ENCODE results near the gene DNMBP. TPM values are rescaled to one million over a fixed set of nuclear protein-coding genes. Genes with fewer than 3 reads are reported as not detected.

The DNMBP gene
- total RNA-seq, 2 experiments from 2014 or later: 2.2 to 2.4 TPM

GRCh38 chr10:99855479-99856071 lies 154.2 kb downstream of the DNMBP start:
- H3K4me3 Mint-ChIP-seq: no peak overlapping the region
- no peaks in the 10 kb centered on the region for H3K9me3 Mint-ChIP-seq
- no peak overlapping the region for H3K27ac Mint-ChIP-seq
- intact Hi-C loops (cut with micrococcal nuclease): no loop called here
- peaks cover 2% of the 10 kb centered on the region for H3K36me3 Mint-ChIP-seq (ENCODE audit: low read depth)
- no peaks in the 10 kb centered on the region for H3K27me3 Mint-ChIP-seq (ENCODE audit: low read depth)
- CTCF ChIA-PET: interaction anchor here (1.1 to 2.3 kb wide), 4 partner anchors 10 to 190 kb away, joined by 3 to 12 read pairs (median 6); partner anchors contain the start of gene DNMBP
- H3K4me1 Mint-ChIP-seq (ENCODE audit: low read depth): no peaks in the 10 kb centered on the region
- no peak for DNase-seq

- CTCF ChIA-PET: interaction anchor here (1.1 to 2.7 kb wide), 5 partner anchors 9 to 191 kb away, joined by 3 to 20 read pairs (median 8); partner anchors contain the start of gene DNMBP
Measured at GRCh38 chr10:99854860-99855259, 154.9 kb downstream of the DNMBP start.

GRCh38 chr10:99853655-99854054 lies 156.1 kb downstream of the DNMBP start:
- H3K9me3 Mint-ChIP-seq: no peaks in the 10 kb centered on the region
- no peaks in the 10 kb centered on the region for H3K4me1 Mint-ChIP-seq (ENCODE audit: low read depth)
- no peaks in the 10 kb centered on the region for H3K27me3 Mint-ChIP-seq (ENCODE audit: low read depth)
- no peak overlapping the region for H3K27ac Mint-ChIP-seq
- DNase-seq: no peak
- no peak overlapping the region for H3K4me3 Mint-ChIP-seq
- H3K36me3 Mint-ChIP-seq (ENCODE audit: low read depth): peaks cover 2% of the 10 kb centered on the region
- CTCF ChIA-PET: interaction anchor here (0.7 to 2.7 kb wide), 5 partner anchors 8 to 192 kb away, joined by 3 to 20 read pairs (median 3); partner anchors contain the start of gene DNMBP
- intact Hi-C loops (cut with micrococcal nuclease): no loop called here

More at GRCh38 chr10:99854860-99855259, 154.9 kb downstream of the DNMBP start:
- intact Hi-C loops (cut with micrococcal nuclease): no loop called here
- H3K27ac Mint-ChIP-seq: no peak overlapping the region
- no peak overlapping the region for H3K4me3 Mint-ChIP-seq
- no peaks in the 10 kb centered on the region for H3K27me3 Mint-ChIP-seq (ENCODE audit: low read depth)
- DNase-seq: no peak
- H3K9me3 Mint-ChIP-seq: no peaks in the 10 kb centered on the region
- H3K4me1 Mint-ChIP-seq (ENCODE audit: low read depth): no peaks in the 10 kb centered on the region
- H3K36me3 Mint-ChIP-seq (ENCODE audit: low read depth): peaks cover 2% of the 10 kb centered on the region

- Mint-ChIP-seq H3K9me3 (no peaks in the 10 kb centered on the region), H3K4me3 (no peak overlapping the region), H3K4me1 (ENCODE audit: low read depth) (no peaks in the 10 kb centered on the region), H3K27me3 (ENCODE audit: low read depth) (no peaks in the 10 kb centered on the region), H3K36me3 (ENCODE audit: low read depth) (peaks cover 2% of the 10 kb centered on the region), H3K27ac (no peak overlapping the region)
- intact Hi-C loops (cut with micrococcal nuclease): no loop called here
- CTCF ChIA-PET: interaction anchor here (1.2 to 2.7 kb wide), 2 partner anchors 157 to 193 kb away, joined by 3 to 20 read pairs; partner anchors contain the start of gene DNMBP
- DNase-seq: no peak
Measured at GRCh38 chr10:99852481-99853213, 157.1 kb downstream of the DNMBP start.

- Mint-ChIP-seq H3K36me3 (ENCODE audit: low read depth) (peaks cover 2% of the 10 kb centered on the region), H3K4me3 (no peak overlapping the region), H3K27ac (no peak overlapping the region), H3K27me3 (ENCODE audit: low read depth) (no peaks in the 10 kb centered on the region), H3K9me3 (no peaks in the 10 kb centered on the region), H3K4me1 (ENCODE audit: low read depth) (no peaks in the 10 kb centered on the region)
- CTCF ChIA-PET: no interaction called here
- no peak for DNase-seq
- intact Hi-C loops (cut with micrococcal nuclease): no loop called here
Measured at GRCh38 chr10:99851825-99852224, 157.9 kb downstream of the DNMBP start.

GRCh38 chr10:99850767-99851340 lies 158.9 kb downstream of the DNMBP start:
- CTCF ChIA-PET: interaction anchor here (0.7 kb wide), 1 partner anchor 9 kb away, joined by 5 read pairs; no protein-coding TSS in a partner anchor
- Mint-ChIP-seq H3K36me3 (ENCODE audit: low read depth) (peaks cover 2% of the 10 kb centered on the region), H3K27ac (no peak overlapping the region), H3K4me1 (ENCODE audit: low read depth) (peaks cover 2% of the 10 kb centered on the region), H3K27me3 (ENCODE audit: low read depth) (no peaks in the 10 kb centered on the region), H3K9me3 (no peaks in the 10 kb centered on the region), H3K4me3 (no peak overlapping the region)
- intact Hi-C loops (cut with micrococcal nuclease): no loop called here
- no peak for DNase-seq

GRCh38 chr10:99850021-99850766 lies 159.6 kb downstream of the DNMBP start:
- no peak overlapping the region for H3K4me3 Mint-ChIP-seq
- no peak overlapping the region for H3K27ac Mint-ChIP-seq
- CTCF ChIA-PET: interaction anchor here (0.7 to 7.6 kb wide), 2 partner anchors 10 to 199 kb away, joined by 5 to 172 read pairs; no protein-coding TSS in a partner anchor
- intact Hi-C loops (cut with micrococcal nuclease): no loop called here
- H3K36me3 Mint-ChIP-seq (ENCODE audit: low read depth): peaks cover 2% of the 10 kb centered on the region
- no peaks in the 10 kb centered on the region for H3K9me3 Mint-ChIP-seq
- no peaks in the 10 kb centered on the region for H3K27me3 Mint-ChIP-seq (ENCODE audit: low read depth)
- H3K4me1 Mint-ChIP-seq (ENCODE audit: low read depth): peaks cover 4% of the 10 kb centered on the region
- no peak for DNase-seq

- intact Hi-C loops (cut with micrococcal nuclease): loop anchor here (5.0 kb wide), 3 partner anchors 118 to 658 kb away; no protein-coding TSS in a partner anchor
- Mint-ChIP-seq H3K27me3 (ENCODE audit: low read depth) (no peaks in the 10 kb centered on the region), H3K4me1 (ENCODE audit: low read depth) (peaks cover 4% of the 10 kb centered on the region)
Measured at GRCh38 chr10:99849536-99849935, 160.2 kb downstream of the DNMBP start.

GRCh38 chr10:99849057-99849456 lies 160.7 kb downstream of the DNMBP start:
- H3K4me3 Mint-ChIP-seq: no peak overlapping the region
- H3K9me3 Mint-ChIP-seq: no peaks in the 10 kb centered on the region
- H3K36me3 Mint-ChIP-seq (ENCODE audit: low read depth): peaks cover 2% of the 10 kb centered on the region
- intact Hi-C loops (cut with micrococcal nuclease): loop anchor here (5.0 kb wide), 3 partner anchors 118 to 658 kb away; no protein-coding TSS in a partner anchor
- H3K27me3 Mint-ChIP-seq (ENCODE audit: low read depth): no peaks in the 10 kb centered on the region
- H3K4me1 Mint-ChIP-seq (ENCODE audit: low read depth): peaks cover 4% of the 10 kb centered on the region
- no peak overlapping the region for H3K27ac Mint-ChIP-seq
- CTCF ChIA-PET: interaction anchor here (1.0 to 7.6 kb wide), 3 partner anchors 79 to 200 kb away, joined by 3 to 172 read pairs (median 6); partner anchors contain the start of gene DNMBP
- no peak for DNase-seq

More at GRCh38 chr10:99849536-99849935, 160.2 kb downstream of the DNMBP start:
- CTCF ChIA-PET: interaction anchor here (1.8 to 7.6 kb wide), 2 partner anchors 160 to 200 kb away, joined by 6 to 172 read pairs; partner anchors contain the start of gene DNMBP
- H3K36me3 Mint-ChIP-seq (ENCODE audit: low read depth): peaks cover 2% of the 10 kb centered on the region
- no peak overlapping the region for H3K4me3 Mint-ChIP-seq
- H3K9me3 Mint-ChIP-seq: no peaks in the 10 kb centered on the region
- no peak for DNase-seq
- no peak overlapping the region for H3K27ac Mint-ChIP-seq

- CTCF ChIA-PET: interaction anchor here (0.6 to 7.6 kb wide), 51 partner anchors 8 to 458 kb away, joined by 3 to 172 read pairs (median 4); partner anchors contain the start of genes COX15, CUTC and DNMBP
- Mint-ChIP-seq H3K9me3 (no peaks in the 10 kb centered on the region), H3K27ac (no peak overlapping the region), H3K36me3 (ENCODE audit: low read depth) (no peaks in the 10 kb centered on the region), H3K4me1 (ENCODE audit: low read depth) (peaks cover 4% of the 10 kb centered on the region), H3K4me3 (no peak overlapping the region), H3K27me3 (ENCODE audit: low read depth) (no peaks in the 10 kb centered on the region)
- peak; percentile 82 for DNase-seq
- intact Hi-C loops (cut with micrococcal nuclease): loop anchor here (1.0 to 5.0 kb wide), 6 partner anchors 121 to 661 kb away; partner anchors contain the start of gene DNMBP
Measured at GRCh38 chr10:99845837-99846382, 163.8 kb downstream of the DNMBP start.

GRCh38 chr10:99844433-99844955 lies 165.3 kb downstream of the DNMBP start:
- intact Hi-C loops (cut with micrococcal nuclease): no loop called here
- H3K36me3 Mint-ChIP-seq (ENCODE audit: low read depth): no peaks in the 10 kb centered on the region

More at GRCh38 chr10:99844433-99844955, 165.3 kb downstream of the DNMBP start:
- DNase-seq: no peak
- H3K4me1 Mint-ChIP-seq (ENCODE audit: low read depth): peaks cover 4% of the 10 kb centered on the region
- H3K27ac Mint-ChIP-seq: no peak overlapping the region
- H3K9me3 Mint-ChIP-seq: no peaks in the 10 kb centered on the region
- no peaks in the 10 kb centered on the region for H3K27me3 Mint-ChIP-seq (ENCODE audit: low read depth)
- H3K4me3 Mint-ChIP-seq: no peak overlapping the region
- CTCF ChIA-PET: interaction anchor here (1.0 to 7.6 kb wide), 9 partner anchors 11 to 205 kb away, joined by 3 to 172 read pairs (median 3); no protein-coding TSS in a partner anchor

Measured in activated naive CD4-positive, alpha-beta T cell treated with anti-CD3 and anti-CD28 coated beads for 36 hours (primary cell).